Stimulated activated naive CD4-positive, alpha-beta T cell (primary cell): ENCODE results near the gene KRTAP10-11.
"Not testable (repeated sequence)": the region's sequence is repeated elsewhere in the genome, so short reads cannot be mapped to it uniquely, and the experiment has no call there.

ENCODE experiments used
- DNase-seq, 6 experiments: peaks; one replicate each; lab custom pipeline; 2025; lab: John Stamatoyannopoulos, UW

The KRTAP10-11 gene, protein sequence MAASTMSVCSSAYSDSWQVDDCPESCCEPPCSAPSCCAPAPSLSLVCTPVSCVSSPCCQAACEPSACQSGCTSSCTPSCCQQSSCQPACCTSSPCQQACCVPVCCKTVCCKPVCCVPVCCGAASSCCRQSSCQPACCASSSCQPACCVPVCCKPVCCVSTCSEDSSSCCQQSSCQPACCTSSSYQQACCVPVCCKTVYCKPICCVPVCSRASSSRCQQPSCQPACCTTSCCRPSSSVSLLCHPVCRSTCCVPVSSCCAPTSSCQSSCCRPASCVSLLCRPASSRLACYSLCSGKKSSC

DNA sequence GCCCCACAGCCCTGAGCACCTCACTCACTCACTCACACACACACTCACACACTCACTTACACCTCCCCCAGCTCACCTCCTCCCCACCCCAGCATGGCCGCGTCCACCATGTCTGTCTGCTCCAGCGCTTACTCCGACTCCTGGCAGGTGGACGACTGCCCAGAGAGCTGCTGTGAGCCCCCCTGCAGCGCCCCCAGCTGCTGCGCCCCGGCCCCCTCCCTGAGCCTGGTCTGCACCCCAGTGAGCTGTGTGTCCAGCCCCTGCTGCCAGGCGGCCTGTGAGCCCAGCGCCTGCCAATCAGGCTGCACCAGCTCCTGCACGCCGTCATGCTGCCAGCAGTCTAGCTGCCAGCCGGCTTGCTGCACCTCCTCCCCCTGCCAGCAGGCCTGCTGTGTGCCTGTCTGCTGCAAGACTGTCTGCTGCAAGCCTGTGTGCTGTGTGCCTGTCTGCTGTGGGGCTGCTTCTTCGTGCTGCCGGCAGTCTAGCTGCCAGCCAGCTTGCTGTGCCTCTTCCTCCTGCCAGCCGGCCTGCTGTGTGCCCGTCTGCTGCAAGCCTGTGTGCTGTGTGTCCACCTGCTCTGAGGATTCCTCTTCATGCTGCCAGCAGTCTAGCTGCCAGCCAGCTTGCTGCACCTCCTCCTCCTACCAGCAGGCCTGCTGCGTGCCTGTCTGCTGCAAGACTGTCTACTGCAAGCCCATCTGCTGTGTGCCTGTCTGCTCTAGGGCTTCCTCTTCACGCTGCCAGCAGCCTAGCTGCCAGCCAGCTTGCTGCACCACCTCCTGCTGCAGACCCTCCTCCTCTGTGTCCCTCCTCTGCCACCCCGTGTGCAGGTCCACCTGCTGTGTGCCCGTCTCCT is at the start of gene KRTAP10-11:
TSS of gene KRTAP10-11 (plus strand) at position 49 of the 856 bp plus-strand sequence. CDS start at position 94, 45 bp downstream.
- not testable (repeated sequence) for DNase-seq

DNA sequence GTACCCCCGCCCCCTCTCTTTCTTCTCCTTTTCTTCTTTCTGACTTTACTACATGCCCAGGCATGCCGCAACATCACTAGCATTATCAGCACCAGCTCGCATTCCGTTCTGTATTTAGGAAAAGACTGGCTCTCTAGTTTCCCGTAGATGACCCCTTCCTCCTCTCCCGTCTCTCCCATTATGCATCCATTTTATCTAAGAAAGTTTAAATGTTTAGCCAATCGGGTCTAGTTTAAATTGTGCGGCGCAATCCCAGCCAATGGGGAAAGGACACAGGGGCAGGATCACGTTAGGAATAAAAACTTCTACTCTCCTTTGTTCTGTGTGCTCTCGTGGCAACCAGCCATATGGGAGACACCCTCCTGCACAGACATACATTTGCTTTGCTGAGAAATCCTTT is 48.2 kb upstream of the KRTAP10-11 start:
- no peak for DNase-seq

DNA sequence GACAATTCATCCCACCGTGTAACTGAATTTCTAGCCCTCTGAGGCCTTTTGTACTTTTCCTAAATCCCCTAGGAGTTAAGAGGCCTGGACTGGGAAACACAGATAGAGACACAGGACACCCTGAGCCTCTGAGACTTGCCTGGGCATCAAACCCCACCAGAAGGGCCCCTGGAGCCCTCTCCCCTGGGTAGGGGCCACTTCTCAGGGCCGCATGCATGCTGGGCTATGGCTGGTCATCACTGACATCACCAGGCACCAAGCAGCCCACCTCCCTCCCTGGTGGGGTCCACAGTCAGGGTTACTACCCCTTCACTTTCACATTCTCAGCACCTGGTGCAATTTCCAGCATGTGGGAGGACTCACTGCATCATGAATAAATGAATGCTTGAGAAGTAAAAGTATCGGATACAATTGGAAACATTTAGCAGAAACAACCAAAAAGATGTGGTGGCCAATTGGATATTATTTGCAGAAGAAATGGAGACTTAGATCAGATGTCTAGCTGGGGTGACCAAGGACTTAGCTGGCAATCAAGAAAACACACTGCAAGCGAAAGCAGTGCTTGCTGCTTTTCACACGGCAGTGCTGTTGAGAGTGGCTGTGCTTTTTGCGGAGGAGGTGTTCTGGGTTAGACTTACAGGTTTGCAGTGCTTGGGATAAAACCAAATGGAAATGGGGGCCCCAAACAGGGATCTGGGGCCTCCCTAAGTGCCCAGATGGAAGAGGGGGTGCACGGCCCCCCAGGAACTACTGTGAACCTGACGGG is 46.8 kb upstream of the KRTAP10-11 start:
- no peak for DNase-seq

DNA sequence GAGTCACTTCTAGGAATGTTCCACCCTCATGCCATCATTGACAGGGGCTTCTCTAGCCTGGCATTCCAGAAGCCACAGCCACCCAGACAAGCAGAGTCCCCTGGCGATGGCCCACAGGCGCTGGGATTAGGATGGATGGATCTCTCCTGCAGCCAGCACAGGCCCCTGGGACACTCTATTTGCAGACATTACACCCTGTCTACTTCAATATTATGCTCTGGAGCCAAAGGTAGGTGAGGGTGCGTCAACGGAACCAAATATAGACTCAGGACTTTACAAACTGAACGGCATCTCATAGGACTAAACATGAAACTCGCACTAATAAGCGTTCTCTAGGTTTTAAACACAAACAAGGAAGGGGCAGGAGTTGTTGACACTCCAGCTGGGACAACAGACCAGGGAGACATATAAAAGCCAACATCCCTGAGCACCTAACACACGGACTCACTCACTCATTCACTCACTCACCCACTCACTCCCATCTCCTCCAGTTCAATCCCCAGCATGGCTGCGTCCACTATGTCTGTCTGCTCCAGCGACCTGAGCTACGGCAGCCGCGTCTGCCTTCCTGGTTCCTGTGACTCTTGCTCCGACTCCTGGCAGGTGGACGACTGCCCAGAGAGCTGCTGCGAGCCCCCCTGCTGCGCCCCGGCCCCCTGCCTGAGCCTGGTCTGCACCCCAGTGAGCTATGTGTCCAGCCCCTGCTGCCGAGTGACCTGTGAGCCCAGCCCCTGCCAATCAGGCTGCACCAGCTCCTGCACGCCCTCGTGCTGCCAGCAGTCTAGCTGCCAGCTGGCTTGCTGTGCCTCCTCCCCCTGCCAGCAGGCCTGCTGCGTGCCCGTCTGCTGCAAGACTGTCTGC is 45.9 kb upstream of the KRTAP10-11 start, which contains the start of gene KRTAP10-7:
TSS of gene KRTAP10-7 (plus strand) at position 480 of the 861 bp plus-strand sequence. CDS start at position 505, 25 bp downstream.
- DNase-seq = not testable (repeated sequence)

DNA sequence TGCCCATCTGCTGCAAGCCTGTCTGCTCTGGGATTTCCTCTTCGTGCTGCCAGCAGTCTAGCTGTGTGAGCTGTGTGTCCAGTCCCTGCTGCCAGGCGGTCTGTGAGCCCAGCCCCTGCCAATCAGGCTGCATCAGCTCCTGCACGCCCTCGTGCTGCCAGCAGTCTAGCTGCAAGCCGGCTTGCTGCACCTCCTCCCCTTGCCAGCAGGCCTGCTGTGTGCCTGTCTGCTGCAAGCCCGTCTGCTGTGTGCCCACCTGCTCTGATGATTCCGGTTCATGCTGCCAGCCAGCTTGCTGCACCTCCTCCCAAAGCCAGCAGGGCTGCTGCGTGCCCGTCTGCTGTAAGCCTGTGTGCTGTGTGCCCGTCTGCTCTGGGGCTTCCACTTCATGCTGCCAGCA is 45.1 kb upstream of the KRTAP10-11 start:
- DNase-seq = not testable (repeated sequence)

DNA sequence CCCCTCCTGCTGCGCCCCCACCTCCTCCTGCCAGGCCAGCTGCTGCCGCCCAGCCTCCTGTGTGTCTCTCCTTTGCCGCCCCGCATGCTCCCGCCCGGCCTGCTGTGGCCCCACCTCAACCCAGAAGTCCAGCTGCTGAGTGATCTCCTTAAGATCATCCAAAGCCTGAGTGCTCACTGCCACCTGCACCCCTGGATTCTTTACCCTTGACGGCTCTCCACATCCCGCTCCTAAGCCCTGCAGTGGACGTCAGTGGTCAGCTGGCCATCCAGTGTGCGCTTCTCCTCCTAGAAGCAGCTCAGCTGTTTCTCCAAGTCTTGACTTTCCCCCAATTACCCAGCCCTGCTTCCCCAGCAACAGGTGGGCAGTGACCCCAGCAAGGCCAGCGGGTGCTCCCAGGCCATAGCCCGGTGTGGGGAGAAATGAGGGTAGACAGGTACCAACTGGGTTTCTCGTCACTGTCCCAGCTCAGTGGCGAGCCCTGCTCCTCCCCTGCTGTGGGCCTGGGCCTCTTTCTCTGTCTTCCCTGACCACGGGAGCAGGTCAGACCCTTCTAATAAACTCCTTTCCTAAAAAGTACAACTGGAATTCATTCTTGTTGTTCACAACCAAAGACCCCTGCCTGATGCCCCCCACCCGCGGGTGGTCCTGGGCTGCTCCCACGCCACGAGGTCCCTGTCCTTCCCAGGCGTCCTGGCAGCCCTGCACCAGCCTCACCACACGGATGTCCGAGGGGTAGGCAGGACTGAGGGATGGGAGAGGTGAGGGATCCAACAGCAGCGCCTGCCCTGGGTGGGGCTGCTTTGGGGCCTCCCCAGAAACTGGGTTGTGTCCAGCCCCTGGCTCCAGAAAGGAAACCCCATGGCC is 44.4 kb upstream of the KRTAP10-11 start:
- DNase-seq = no peak

DNA sequence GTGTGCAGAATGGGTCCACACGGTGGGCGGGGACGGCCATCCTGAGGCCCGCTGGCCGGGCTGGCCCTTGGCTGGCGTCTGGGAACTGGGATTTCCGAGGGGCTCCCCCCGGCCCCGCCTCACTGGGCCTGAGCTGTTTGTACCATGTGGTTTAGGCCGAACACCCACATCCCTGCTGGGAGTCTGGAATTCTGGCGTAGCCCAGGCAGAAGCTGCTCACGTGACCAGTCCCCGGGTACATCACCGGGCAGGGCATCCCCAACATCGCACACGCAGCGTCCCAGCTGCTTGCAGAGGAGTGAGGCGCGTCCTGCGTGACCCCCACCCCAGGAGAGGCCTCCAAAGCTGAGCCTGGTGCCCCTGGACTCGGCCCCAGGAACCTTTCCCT is 43.8 kb upstream of the KRTAP10-11 start:
- DNase-seq = no peak

DNA sequence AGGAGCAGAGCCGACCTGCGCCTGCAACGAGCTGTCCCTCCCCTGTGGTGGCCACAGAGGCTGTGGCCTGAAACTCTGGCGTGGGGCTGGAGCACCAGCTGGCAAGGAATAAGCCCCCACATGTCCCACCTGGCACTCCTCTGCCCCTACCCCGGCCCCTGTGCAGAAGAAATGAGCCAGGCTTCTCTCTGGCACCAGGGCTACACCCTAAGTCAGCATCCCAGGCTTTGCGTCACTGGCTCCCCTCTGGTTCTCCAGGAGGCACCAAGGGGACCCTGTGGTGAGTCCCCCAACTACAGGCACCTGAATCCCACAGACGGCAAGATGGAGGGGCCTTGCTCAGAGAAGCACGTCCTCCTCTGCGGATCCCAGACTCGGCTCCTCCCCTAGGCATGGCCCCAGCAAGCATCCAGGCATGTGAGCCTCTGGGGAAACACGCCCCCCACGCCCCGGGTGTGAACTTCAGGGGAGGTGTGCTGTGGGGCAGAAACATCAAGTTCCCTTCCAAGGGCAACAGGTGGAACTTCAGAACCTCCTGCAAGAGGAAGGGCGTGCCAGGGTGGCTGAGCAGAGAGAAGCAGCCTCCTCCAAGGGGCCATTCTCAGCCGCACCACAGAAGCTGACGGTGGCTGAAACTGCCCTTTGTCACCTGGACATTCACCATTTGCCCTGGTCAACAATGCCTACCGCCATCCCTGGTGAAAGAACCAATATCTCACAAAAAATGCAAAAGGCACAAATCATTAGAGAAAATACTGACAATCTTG is 42.9 kb upstream of the KRTAP10-11 start:
- no peak for DNase-seq

DNA sequence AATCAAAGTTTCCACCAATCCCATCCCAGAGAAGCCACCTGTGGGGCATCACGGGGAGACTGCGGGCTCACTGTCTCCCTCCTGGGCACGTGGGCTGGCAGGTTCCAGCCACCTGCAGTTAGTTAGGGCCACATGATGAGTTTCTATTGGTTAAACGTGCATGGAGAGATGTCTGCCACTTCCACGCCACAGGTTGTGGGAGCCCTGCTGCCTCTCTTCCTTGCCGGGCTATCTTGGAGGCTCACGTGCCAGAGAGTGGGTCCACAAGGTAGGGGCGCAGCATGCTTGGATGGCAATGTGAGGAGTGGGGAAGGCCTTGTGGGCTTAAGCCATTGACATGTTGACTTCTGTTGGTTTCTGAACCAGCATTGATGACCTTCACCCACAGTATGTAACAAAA is 42.3 kb upstream of the KRTAP10-11 start:
- DNase-seq = no peak

DNA sequence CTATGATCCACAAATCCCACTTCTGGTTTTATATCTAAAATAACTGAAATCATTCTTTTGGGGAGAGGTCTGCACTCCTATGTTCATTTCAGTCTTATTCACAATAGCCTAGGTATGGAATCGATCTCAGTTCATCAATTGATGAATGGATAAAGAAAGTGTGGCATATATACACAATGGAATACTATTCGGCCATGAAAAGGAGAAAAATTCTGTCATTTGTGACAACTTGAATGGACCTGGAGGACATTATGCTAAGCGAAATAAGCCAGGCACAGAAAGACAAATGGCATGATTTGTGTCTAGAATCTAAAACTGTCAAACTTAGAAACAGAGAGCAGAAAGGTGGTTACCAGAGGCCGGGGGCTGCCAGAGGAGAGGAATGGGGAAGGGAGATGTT is 39.7 kb upstream of the KRTAP10-11 start:
- no peak for DNase-seq

DNA sequence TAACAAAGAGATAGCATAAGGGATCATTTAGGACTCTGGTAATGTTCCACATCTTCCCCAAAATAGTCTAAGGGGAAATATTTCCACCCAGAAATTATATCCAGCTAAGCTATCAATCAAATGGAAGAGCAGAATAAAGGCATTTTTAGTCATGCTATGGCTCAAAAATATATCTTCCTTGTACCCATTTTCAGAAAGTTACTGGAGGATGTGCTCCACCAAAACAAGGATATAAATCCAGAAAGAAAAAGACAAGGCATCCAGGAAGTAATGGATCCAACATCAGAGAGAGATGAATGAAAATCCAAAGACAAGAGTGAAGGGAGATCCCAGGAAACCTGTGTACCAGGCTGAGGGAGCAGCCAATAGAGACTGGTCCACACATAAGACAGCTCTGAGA is 37.0 kb upstream of the KRTAP10-11 start:
- no peak for DNase-seq

DNA sequence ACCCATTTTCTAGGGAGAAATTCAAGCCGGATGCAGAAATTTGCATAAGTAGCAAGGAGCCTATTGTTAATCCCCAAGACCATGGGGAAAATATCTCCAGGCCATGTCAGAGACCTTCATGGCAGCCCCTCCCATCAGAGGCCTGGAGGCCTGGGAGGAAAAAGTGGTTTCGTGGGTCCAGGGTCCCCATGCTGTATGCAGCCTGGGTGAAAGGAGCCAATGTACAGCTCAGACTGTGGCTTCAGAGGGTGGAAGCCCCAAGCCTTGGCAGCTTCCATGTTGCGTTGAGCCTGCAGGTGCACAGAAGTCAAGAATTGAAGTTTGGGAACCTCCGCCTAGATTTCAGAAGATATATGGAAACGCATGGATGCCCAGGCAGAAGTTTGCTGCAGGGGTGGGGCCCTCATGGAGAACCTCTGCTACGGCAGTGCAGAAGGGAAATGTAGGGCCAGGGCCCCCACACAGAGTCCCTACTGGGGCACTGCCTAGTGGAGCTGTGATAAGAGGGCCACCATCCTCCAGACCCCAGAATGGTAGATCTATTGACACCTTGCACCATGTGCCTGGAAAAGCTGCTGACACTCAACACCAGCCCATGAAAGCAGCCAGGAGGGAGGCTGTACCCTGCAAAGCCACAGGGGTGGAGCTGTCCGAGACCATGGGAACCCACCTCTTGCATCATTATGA is 35.9 kb upstream of the KRTAP10-11 start:
- DNase-seq = not testable (repeated sequence)

DNA sequence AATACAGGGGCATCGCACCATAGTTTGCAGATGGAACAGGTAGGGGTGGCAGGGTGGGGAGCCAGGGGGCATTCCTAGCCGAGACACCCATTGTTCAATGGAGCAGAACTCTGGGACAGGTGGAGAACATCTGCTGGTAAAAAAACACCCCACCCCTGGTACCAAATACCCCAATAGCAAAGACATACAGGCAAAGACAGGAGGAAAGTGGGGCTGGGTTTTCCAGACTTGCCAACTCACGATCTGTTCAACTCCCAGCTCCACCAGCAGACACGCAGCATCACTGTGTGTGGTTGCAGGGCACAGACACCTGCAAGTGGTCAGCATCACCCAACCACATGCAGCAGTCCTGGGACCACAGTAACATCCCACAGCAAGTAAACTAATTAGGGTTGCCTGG is 34.7 kb upstream of the KRTAP10-11 start:
- DNase-seq = no peak

DNA sequence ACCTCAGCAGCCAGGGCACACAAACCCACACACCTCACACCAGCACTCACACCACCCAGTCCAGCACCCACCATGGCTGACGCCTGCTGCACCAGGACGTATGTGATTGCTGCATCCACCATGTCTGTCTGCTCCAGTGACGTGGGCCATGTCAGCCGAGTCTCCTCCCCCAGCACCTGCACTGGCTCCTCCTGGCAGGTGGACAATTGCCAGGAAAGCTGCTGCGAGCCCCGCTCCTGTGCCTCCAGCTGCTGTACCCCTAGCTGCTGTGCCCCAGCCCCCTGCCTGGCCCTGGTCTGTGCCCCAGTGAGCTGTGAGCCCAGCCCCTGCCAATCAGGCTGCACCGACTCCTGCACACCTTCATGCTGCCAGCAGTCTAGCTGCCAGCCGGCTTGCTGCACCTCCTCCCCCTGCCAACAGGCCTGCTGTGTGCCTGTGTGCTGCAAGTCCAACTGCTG is 34.2 kb upstream of the KRTAP10-11 start, which contains the start of gene KRTAP10-8:
TSS of gene KRTAP10-8 (plus strand) at position 51 of the 458 bp plus-strand sequence. CDS start at position 73, 22 bp downstream.
- DNase-seq = no peak

DNA sequence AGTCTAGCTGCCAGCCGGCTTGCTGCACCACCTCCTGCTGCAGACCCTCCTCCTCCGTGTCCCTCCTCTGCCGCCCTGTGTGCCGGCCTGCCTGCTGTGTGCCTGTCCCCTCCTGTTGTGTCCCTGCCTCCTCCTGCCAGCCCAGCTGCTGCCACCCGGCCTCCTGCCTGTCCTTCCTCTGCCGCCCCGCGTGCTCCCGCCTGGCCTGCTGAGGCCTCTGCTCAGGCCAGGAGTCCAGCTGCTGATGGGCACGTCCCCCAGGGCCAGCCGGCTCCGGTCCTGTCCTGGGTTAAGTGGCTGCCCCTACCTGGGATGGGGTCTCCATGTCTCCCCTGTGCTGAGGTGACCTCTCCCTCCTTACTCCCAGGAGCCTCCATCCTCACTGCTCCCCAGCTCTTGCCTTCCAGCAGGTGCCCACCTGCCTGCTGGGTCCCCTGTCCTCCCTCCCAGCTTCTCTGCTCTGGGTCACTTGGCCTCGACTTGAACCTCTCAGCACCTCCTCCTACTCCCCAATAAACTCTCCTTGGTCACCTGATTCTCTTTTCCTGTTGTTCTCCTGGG is 33.5 kb upstream of the KRTAP10-11 start:
- DNase-seq = no peak

DNA sequence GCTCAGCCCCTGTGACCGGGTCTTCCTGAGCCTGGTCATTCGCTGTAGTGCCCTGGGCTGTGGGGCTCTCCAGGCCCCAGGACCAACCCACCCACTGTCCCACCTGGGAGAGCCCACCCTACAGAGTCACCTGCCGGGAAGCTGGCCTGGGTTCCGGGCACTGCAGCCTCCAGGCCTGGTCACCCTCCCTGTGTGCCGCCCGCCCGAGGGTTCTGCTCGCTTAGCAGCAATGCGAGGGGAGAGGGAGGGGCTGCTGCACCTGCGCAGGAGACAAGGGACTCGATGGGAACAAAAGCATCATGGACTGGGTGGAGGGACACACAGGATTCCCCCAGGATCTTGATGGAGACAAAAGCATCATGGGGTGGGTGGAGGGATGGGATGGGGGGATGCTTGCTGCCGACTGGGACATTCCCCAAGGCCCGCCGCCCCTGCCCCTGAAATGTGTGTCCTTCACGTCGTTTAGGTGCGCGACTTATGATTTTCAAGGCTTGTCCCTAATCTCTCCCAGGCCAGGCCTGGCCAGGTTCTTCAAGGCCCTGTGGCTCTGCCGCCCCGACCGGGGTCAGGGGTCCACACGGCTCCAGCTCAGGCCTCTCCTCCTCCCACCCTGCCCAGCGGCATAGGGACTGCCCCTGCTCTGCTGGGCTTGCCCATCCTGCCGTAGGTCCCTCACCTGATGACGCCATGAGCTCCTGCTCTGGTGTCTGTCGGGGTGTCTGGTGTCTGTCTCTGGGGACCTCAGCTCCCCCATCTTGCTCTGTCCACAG is 32.6 kb upstream of the KRTAP10-11 start:
- DNase-seq = no peak

DNA sequence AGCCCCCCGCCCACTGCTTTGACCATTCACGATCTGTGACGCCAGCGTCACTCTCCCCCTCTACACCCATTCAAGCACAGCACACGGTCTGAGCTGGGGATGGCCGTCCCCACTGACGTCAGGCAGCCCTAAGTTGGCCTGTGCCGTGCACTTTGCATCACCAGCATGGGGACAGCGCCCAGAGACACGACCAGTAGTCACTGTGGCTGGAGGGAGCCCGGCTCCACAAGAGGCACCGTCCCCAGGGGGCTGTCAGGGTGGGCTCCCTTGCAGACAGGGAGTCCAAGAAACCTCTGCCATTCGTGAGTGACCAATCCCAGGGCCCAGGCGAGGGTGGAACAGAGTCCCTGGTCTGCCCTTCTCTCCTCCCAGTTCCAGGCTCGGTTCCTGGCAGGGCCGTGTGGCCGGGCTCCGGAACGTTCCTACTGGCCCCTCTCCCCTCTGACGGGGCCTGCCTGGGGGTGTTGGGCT is 32.0 kb upstream of the KRTAP10-11 start:
- no peak for DNase-seq
